Measurements from ENCODE around the gene ZNF444. TPM values are rescaled to one million over a fixed set of nuclear protein-coding genes. Genes with fewer than 3 reads are reported as not detected.

The ZNF444 gene
- total RNA-seq, 1 experiment from 2014 or later = 92.2 TPM

- Mint-ChIP-seq H3K27me3 (ENCODE audit: insufficient read depth, unreplicated experiment) (no peaks in the 10 kb centered on the region), H3K27ac (ENCODE audit: unreplicated experiment) (no peak overlapping the region), H3K9me3 (ENCODE audit: unreplicated experiment) (no peaks in the 10 kb centered on the region), H3K4me1 (ENCODE audit: low read depth, unreplicated experiment) (no peaks in the 10 kb centered on the region), H3K4me3 (ENCODE audit: unreplicated experiment) (no peak overlapping the region), H3K36me3 (ENCODE audit: insufficient read depth, unreplicated experiment) (peaks cover 55% of the 10 kb centered on the region)
- Histone ChIP-seq H3K36me3 (ENCODE audit: control insufficient read depth, insufficient read depth, low read length) (peaks cover 7% of the 10 kb centered on the region), H3K4me1 (no peaks in the 10 kb centered on the region), H3K9me3 (no peaks in the 10 kb centered on the region), H3K4me3 (ENCODE audit: low read depth, low read length) (no peak overlapping the region), H3K27me3 (replicated peaks; ENCODE audit: control insufficient read depth, insufficient read depth, low read length) (no peaks in the 10 kb centered on the region)
- ChIA-PET POLR2A (no interaction called here), CTCF (no interaction called here)
- intact Hi-C loops (cut with micrococcal nuclease; ENCODE audit: unreplicated experiment) = loop anchor here (10.0 kb wide), 1 partner anchor 495 kb away; the partner anchor contains the start of gene U2AF2
- DNase-seq = no peak
- no peak for TF ChIP-seq CTCF (IDR thresholded peaks at IDR 0.05; ENCODE audit: insufficient read depth in 1 of 2, low read depth in 1 of 2, low read length in 1 of 2, severe bottlenecking in 1 of 2, unreplicated experiment in 1 of 2)
- no TSS peak for BruUV-seq (replicated peaks)
Measured at GRCh38 chr19:56149656-56150038, 8.6 kb downstream of the ZNF444 start.

GRCh38 chr19:56150358-56150757, 9.3 kb downstream of the ZNF444 start:
- peaks cover 8% of the 10 kb centered on the region for H3K36me3 ChIP-seq (ENCODE audit: control insufficient read depth, insufficient read depth, low read length)
- no peak for DNase-seq
- ChIA-PET POLR2A (no interaction called here), CTCF (no interaction called here)
- Mint-ChIP-seq H3K27me3 (ENCODE audit: insufficient read depth, unreplicated experiment) (no peaks in the 10 kb centered on the region), H3K36me3 (ENCODE audit: insufficient read depth, unreplicated experiment) (peaks cover 62% of the 10 kb centered on the region), H3K4me3 (ENCODE audit: unreplicated experiment) (no peak overlapping the region), H3K4me1 (ENCODE audit: low read depth, unreplicated experiment) (no peaks in the 10 kb centered on the region), H3K9me3 (ENCODE audit: unreplicated experiment) (no peaks in the 10 kb centered on the region), H3K27ac (ENCODE audit: unreplicated experiment) (no peak overlapping the region)
- H3K27me3 ChIP-seq (replicated peaks; ENCODE audit: control insufficient read depth, insufficient read depth, low read length) = no peaks in the 10 kb centered on the region
- no TSS peak for BruUV-seq (replicated peaks)
- intact Hi-C loops (cut with micrococcal nuclease; ENCODE audit: unreplicated experiment) = no loop called here
- no peak for TF ChIP-seq CTCF (IDR thresholded peaks at IDR 0.05; ENCODE audit: insufficient read depth in 1 of 2, low read depth in 1 of 2, low read length in 1 of 2, severe bottlenecking in 1 of 2, unreplicated experiment in 1 of 2)
- no peak overlapping the region for H3K4me3 ChIP-seq (ENCODE audit: low read depth, low read length)
- H3K9me3 ChIP-seq = no peaks in the 10 kb centered on the region
- no peaks in the 10 kb centered on the region for H3K4me1 ChIP-seq

GRCh38 chr19:56152644-56153043, 11.6 kb downstream of the ZNF444 start:
- H3K27me3 Mint-ChIP-seq (ENCODE audit: insufficient read depth, unreplicated experiment) = no peaks in the 10 kb centered on the region
- no peaks in the 10 kb centered on the region for H3K9me3 Mint-ChIP-seq (ENCODE audit: unreplicated experiment)
- DNase-seq = no peak
- CTCF ChIA-PET = no interaction called here
- H3K36me3 Mint-ChIP-seq (ENCODE audit: insufficient read depth, unreplicated experiment) = peaks cover 57% of the 10 kb centered on the region
- intact Hi-C loops (cut with micrococcal nuclease; ENCODE audit: unreplicated experiment) = no loop called here
- POLR2A ChIA-PET = no interaction called here
- no TSS peak for BruUV-seq (replicated peaks)
- no peaks in the 10 kb centered on the region for H3K4me1 Mint-ChIP-seq (ENCODE audit: low read depth, unreplicated experiment)
- no peaks in the 10 kb centered on the region for H3K27me3 ChIP-seq (replicated peaks; ENCODE audit: control insufficient read depth, insufficient read depth, low read length)
- H3K9me3 ChIP-seq = no peaks in the 10 kb centered on the region
- H3K27ac Mint-ChIP-seq (ENCODE audit: unreplicated experiment) = no peak overlapping the region
- no peak overlapping the region for H3K4me3 ChIP-seq (ENCODE audit: low read depth, low read length)
- H3K4me3 Mint-ChIP-seq (ENCODE audit: unreplicated experiment) = no peak overlapping the region
- no peaks in the 10 kb centered on the region for H3K4me1 ChIP-seq
- peaks cover 6% of the 10 kb centered on the region for H3K36me3 ChIP-seq (ENCODE audit: control insufficient read depth, insufficient read depth, low read length)
- no peak for TF ChIP-seq CTCF (IDR thresholded peaks at IDR 0.05; ENCODE audit: insufficient read depth in 1 of 2, low read depth in 1 of 2, low read length in 1 of 2, severe bottlenecking in 1 of 2, unreplicated experiment in 1 of 2)

All from Caco-2 (cell line).